GM18502 (cell line): ENCODE results near the gene FARS2.
"Not testable (repeated sequence)": the region's sequence is repeated elsewhere in the genome, so short reads cannot be mapped to it uniquely, and the experiment has no call there.

Source experiments
- ATAC-seq: cut with Tn5 transposase; IDR thresholded peaks from one replicate; pipeline ENCODE4 v1.9.1; 2021; ENCODE audit warnings: mild to moderate bottlenecking; ENCODE audit not compliant: unreplicated experiment, poor library complexity

The FARS2 gene

GRCh38 chr6:5786969-5787720 is 525.8 kb downstream of the FARS2 start:
- ATAC-seq = no peak

- not testable (repeated sequence) for ATAC-seq
Measured at GRCh38 chr6:5789426-5789825, 528.1 kb downstream of the FARS2 start.

GRCh38 chr6:5796555-5796954 is 535.2 kb downstream of the FARS2 start:
- ATAC-seq = not testable (repeated sequence)

- ATAC-seq = not testable (repeated sequence)
Measured at GRCh38 chr6:5806406-5806805, 545.1 kb downstream of the FARS2 start.

GRCh38 chr6:5809450-5809849 is 548.1 kb downstream of the FARS2 start:
- ATAC-seq = no peak

GRCh38 chr6:5811997-5812396 is 550.7 kb downstream of the FARS2 start:
- ATAC-seq = no peak

GRCh38 chr6:5813625-5814027 is 552.3 kb downstream of the FARS2 start:
- no peak for ATAC-seq

GRCh38 chr6:5814116-5814515 is 552.8 kb downstream of the FARS2 start:
- ATAC-seq = no peak

- no peak for ATAC-seq
Measured at GRCh38 chr6:5814901-5815300, 553.6 kb downstream of the FARS2 start.

- no peak for ATAC-seq
Measured at GRCh38 chr6:5817869-5818268, 556.6 kb downstream of the FARS2 start.

GRCh38 chr6:5818959-5819358 is 557.6 kb downstream of the FARS2 start:
- no peak for ATAC-seq
